Airway epithelial cell (primary cell): ENCODE measurements around the gene METTL1. TPM values are rescaled to one million over a fixed set of nuclear protein-coding genes. Genes with fewer than 3 reads are reported as not detected.

Experiments used
- total RNA-seq: library from RNA; depleted of rRNA; stranded (reverse); fragments of >200 nt; gene quantifications from 2 replicates; pipeline ENCODE4 v1.2.3, GENCODE V29; 2015

The METTL1 gene
- 18.8 and 21.2 TPM in 2 replicates for total RNA-seq

DNA sequence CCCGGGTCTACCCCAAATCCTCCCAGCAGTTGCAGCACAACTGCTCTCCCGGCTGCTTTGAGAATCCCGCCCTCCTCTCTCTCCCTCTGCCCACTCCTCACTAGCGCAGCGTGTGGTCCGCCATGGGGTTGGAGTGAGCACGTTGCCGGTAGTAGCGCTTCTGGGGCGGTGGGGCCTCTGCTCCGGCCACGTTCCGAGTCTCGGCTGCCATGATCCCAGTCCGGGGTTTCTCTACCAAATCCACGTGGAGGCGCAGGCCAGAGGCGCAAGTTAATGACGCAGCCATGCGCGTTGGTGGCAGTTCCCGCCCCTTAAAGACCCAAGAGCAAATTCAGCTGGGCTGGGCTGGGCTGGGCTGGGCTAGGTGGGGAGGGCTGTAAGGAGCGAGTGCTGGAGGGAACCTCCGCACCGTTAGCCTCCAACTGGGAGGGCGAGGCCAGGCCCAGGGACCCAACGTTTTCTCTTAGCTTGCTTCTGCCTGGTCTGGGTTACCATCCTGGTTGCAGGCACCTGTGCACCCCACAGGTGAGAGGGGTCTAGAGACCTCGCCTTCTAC, at the start of gene METTL1:
Gene METTL1 (minus strand): TSS at position 233 of the 556 bp plus-strand sequence. CDS start 22 bp downstream, at position 211.

DNA sequence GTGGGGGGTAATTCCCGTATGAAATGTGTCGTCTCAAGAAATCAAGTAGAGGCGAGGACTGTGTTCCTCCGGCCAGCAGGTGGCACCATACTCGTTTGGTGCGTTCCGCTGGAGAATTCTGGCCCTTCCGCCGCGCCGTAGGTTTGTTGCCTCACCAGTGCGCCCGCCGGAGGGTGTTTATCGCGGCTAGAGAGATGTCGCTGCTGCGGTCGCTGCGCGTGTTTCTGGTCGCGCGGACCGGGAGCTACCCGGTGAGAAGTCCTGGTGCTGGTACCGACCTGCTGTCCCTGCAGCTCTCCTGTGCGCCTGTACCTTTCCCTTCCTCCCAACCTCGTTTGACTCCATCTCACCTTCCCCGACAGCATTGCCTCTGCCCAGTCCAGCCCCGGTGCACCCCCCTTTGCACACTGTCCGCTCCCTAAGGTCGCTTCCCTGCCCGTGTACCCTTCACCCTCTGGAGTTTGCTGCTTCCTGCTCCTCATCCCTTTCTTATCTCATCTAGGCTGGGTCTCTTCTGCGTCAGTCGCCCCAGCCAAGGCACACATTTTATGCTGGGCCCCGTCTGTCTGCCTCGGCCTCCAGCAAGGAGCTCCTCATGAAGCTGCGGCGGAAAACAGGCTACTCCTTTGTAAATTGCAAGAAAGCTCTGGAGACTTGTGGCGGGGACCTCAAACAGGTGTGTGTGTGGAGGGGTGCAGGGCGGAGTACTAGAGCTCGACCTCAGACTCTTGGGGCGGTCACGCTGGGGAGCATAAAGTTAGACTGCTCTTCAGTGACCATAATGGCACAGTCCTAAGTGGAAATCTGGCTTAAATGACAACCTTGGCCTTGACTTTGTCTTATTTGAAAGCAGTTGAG, 10.9 kb upstream of the METTL1 start, which contains the start of gene TSFM:
Gene TSFM (plus strand): TSS at position 180 of the 858 bp plus-strand sequence. CDS start 15 bp downstream, at position 195.

DNA sequence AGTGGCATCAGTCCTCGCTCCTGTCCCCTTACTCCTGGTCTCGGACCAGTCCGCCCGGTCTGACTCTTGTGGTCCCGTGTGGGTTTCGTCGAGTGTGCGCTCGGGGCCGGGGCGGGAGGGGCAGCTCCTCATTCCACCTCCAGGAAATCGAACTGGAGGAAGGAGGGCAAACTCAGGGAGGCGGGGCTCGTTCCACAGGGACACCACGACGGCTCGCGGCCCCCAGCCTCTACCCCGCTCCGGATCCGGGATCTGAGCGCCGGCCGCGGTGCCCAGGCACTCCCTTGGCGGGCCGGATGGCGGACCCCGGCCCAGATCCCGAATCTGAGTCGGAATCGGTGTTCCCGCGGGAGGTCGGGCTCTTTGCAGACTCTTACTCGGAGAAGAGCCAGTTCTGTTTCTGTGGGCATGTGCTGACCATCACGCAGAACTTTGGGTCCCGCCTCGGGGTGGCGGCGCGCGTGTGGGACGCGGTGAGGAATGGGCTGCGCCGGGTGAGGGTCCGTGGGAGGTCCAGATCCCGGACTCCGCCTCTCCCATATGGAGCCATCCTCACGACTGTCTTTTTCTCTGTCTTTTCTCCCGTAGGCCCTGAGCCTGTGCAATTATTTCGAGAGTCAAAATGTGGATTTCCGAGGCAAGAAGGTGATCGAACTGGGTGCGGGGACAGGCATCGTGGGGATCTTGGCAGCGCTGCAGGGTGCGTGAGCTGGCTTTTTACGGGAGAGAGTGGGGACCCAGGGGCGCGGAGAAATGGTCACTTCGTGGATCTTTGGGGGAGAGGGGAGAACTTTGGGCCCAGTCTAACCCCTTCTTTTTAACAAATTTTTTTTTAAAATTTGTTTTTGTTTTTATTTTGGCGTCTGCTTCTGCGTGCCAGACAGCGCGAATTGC, 771 bp upstream of the METTL1 start, which contains the start of gene EEF1AKMT3:
Gene EEF1AKMT3 (plus strand): TSS at position 186 of the 894 bp plus-strand sequence. CDS start 111 bp downstream, at position 297.

DNA sequence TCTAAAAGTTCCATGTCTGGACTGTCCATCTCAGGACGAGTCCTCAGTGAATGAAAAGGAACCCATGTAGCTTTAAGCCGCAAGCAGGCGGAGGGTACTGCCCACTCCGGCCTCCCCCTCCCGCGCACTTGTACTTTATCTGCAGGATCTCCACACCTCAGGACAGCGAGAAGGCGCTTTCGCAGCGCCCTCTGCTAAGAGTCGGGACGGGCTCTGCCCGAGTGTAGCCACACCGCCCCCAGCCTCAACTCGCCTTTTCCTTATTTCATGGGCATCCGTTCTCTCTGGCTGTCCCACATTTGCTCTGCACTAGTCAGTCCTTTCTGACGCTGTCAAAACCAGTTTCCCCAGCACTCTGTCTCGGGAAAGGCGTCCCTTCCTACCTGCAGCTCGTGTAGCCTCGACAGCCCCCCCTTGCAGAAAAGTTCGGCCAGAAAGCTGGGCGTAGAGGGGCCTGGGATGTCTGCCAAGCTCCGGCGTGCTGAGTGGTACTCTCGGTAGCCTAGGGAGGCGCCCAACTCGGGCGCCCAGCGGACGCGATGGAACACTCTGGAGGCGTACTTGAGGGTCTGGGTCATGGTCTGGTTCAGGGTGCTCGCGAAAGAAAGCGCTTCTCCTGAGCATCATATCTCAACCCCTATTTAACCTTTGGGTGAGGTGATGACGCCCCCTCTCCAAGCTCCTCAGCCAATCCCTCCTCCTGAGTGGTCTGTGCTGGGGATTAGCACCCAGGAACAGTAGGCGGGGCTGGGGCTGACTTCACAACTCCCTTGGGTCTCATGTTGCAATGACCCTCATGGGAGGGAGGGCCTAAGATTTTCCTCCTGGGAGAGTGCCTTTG, 5.2 kb downstream of the METTL1 start, which contains the start of gene CYP27B1:
Gene CYP27B1 (minus strand): TSS at position 615 of the 841 bp plus-strand sequence. CDS start 37 bp downstream, at position 578.

DNA sequence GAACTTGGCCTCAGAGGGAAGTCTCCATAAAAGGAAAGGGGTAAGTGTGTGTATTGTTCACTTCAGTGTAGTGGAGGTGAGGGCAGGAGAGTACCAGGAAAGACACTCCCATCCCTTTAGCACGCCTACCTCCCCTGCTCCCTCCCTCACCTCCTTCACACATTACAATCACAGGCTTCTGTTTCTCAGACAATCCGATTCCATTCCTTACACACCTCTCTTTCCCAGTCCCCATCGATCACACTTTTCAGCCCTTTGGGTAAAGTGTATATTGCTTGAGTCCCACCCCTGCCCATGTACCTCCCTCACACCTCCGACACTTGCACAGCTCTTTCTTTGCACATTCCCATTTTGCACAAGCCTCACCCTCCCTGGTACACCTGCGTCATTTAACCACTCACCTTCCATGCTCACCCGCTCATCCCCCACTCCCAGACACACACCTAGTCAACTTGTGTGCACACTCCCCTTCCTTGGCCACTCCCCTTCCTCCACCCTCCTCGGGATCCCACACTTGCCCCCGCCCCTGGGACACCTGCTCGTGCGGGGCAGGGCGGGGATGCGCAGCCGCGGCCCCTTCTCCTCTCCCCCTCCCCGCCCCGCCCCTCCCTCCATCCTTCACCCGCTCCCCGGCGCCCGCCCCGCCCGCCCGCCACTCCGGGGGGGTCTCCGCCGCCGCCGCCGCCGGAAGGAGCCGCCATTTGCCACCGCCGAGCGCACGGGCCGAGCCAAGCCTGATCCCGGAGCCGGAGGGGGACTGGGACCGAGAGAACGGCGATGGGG, 17.3 kb downstream of the METTL1 start, which contains the start of gene MARCHF9:
Gene MARCHF9 (plus strand): TSS at position 693 of the 783 bp plus-strand sequence. CDS start 426 bp downstream, outside the sequence.

DNA sequence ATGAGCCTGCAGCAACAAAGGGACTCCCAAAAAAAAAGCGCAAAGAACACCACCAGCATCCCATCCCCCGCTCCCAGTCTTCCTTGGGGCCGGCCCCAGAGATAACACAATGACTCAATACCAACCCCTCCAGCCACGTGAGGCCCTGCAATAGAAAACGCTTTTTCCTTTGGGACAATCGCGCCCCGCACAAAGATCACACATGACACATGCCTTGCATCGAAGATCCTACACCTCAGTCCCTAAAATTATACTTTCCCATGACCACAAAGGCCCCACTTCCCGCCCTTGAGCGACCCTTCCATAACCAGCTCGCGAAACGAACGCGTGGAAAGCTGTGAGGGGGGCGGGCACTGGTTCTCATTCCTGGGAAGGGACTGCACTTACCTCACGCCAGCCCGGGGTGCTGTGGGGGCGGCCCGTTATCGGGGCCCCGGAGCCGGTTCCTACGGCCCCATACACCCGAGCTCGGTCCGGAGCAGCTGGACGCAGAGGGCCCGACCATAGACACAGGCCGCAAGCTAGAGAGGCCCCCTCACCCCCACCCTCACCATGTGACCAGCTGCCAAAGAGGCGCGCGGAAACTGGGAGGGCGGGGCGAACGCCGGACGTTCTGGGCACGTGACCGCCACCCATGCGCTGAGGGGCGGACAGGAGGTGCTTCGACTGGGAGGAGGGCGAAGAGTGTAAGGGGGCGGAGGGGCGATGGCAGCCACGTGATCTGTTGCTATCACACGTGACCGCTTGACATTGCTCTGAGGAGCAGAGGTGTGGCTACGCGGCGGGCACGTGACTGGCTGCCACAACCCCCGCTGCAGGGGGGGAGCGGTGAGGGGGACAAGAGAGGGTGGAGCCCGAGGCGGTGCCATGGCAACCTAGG, 19.9 kb downstream of the METTL1 start, which contains the start of gene CDK4:
Gene CDK4 (minus strand): TSS at position 523 of the 880 bp plus-strand sequence. CDS start 593 bp downstream, outside the sequence.

DNA sequence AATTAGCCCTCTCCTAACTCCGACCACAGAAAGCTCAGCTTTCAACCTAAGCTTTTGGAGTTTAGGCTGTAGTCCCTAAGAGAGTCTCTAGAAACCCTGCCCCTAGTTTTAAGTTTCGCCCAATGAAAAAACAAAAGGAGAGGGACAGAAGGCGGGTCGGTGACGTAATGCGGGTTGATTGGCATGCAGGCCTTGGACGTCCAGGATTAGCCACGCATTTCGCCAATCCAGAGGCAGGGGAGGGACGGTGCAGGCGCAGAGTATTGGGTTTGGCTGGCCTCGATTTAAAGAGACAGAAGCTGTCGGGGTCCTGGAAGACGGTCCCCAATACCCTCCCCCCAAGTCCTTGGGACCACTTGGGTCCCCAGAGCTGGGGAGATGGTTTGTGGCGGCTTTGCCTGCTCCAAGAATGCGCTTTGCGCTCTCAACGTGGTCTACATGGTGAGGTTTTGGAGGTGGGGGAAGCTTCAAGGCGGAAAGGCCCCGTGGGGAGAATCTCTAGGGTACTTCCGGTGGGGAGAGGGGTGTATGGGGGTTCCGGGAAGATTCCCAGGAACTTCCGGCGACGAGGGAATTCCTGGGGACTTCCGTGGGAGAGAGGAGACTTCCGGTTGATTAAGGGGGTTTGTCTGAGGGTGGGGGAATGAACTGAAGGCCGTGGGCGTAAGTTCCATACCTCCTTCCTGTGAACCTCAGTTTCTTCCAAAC, 27.0 kb downstream of the METTL1 start, which contains the start of gene TSPAN31:
Gene TSPAN31 (plus strand): TSS at position 263 of the 708 bp plus-strand sequence. CDS start 116 bp downstream, at position 379.

DNA sequence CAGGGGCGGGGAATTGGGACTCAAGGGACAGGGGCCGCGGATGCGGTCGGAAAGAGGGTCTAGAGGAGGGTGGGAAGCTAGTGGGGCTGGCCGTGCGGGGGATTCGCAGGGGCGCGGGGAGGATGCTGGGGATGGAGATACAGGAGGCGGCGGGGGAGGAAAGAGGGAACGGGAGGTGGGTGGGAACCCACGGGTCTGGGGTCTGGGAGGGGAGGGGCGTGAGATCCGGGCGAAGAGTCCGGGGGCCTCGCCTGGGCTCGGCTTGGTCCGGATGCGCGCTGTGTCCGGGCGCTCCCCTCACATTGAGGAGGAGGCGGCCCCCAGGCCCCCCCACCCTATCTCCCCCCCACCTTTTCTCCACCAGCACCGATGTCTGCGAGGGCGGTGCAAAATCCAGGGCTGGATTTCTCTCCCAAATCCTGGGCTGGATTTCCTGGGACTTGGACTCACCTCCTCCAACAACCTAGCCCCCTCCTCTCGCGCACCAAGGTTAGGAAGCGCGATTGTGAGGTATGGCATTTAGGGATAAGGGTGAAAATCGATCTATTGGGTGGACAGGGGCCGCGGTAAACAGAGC, 33.2 kb downstream of the METTL1 start, which contains the start of gene AGAP2:
Gene AGAP2 (minus strand): TSS at position 82 of the 577 bp plus-strand sequence. CDS start 496 bp downstream, outside the sequence.

Other genes starting within 250 kb of the METTL1 start
- gene MBD6, start 249.3 kb downstream of the METTL1 start, total RNA-seq = 3.6 and 8.0 TPM in 2 replicates
- 144 and 154 TPM in 2 replicates for gene DCTN2, start 224.9 kb downstream of the METTL1 start, total RNA-seq
- gene KIF5A, start 222.1 kb downstream of the METTL1 start, total RNA-seq = 0.14 and 0.21 TPM in 2 replicates
- gene PIP4K2C, start 180.9 kb downstream of the METTL1 start, total RNA-seq = 31.2 and 41.4 TPM in 2 replicates
- gene DTX3, start 167.3 kb downstream of the METTL1 start, total RNA-seq = 3.5 and 3.6 TPM in 2 replicates
- 0.19 and 0.99 TPM in 2 replicates for gene ARHGEF25, start 160.7 kb downstream of the METTL1 start, total RNA-seq
- 0.71 and 1.1 TPM in 2 replicates for gene B4GALNT1, start 138.9 kb downstream of the METTL1 start, total RNA-seq
- 90.9 and 98.2 TPM in 2 replicates for gene OS9, start 78.0 kb downstream of the METTL1 start, total RNA-seq
- 0.14 and 0.56 TPM in 2 replicates for gene AGAP2, start 33.4 kb downstream of the METTL1 start, total RNA-seq
- 44.2 and 70.9 TPM in 2 replicates for gene TSPAN31, start 27.1 kb downstream of the METTL1 start, total RNA-seq
- 122 and 130 TPM in 2 replicates for gene CDK4, start 19.8 kb downstream of the METTL1 start, total RNA-seq
- 7.9 and 12.8 TPM in 2 replicates for gene MARCHF9, start 17.0 kb downstream of the METTL1 start, total RNA-seq
- 10.4 and 15.0 TPM in 2 replicates for gene CYP27B1, start 5.0 kb downstream of the METTL1 start, total RNA-seq
- gene EEF1AKMT3, start 509 bp upstream of the METTL1 start, total RNA-seq = 1.3 and 5.8 TPM in 2 replicates
- gene TSFM, start 10.7 kb upstream of the METTL1 start, total RNA-seq = 19.8 and 26.4 TPM in 2 replicates
- 0.05 and 0.21 TPM in 2 replicates for gene AVIL, start 46.6 kb upstream of the METTL1 start, total RNA-seq
- 39.1 and 54.0 TPM in 2 replicates for gene CTDSP2, start 74.6 kb upstream of the METTL1 start, total RNA-seq
- 11.3 and 23.7 TPM in 2 replicates for gene ATP23, start 169.5 kb upstream of the METTL1 start, total RNA-seq